CD14-positive monocyte (primary cell): ENCODE measurements around the gene SUMO3. TPM values are rescaled to one million over a fixed set of nuclear protein-coding genes. Genes with fewer than 3 reads are reported as not detected.
A peak's percentile ranks its signal among the peaks of the same experiment; 100 is the strongest.

ENCODE experiments used
- DNase-seq, 3 donors: peaks; one replicate each; pipeline ENCODE4 v3.0.0-alpha.2; 2011 to 2022
- H2AFZ ChIP-seq: 2 replicates; pipeline ENCODE4 v1.6.0; 2012; ENCODE audit warnings: mild to moderate bottlenecking, low read depth, low read length, inconsistent platforms; ENCODE audit not compliant: insufficient read depth, poor library complexity, severe bottlenecking
- H3K27ac ChIP-seq, 2 donors: 1 replicate in 1 of 2; 2 replicates in 1 of 2; pipeline ENCODE4 v1.5.1; 2012 to 2013; ENCODE audit warnings: low read length in 2 of 2, control low read depth in 1 of 2, inconsistent platforms in 1 of 2, low read depth in 1 of 2, mild to moderate bottlenecking in 1 of 2
- H3K27me3 ChIP-seq, 2 donors: one replicate each; pipeline versions ENCODE4 v1.6.0 to v1.6.1; 2011 to 2013; ENCODE audit warnings: low read length in 2 of 2; ENCODE audit not compliant: control insufficient read depth in 2 of 2, insufficient read depth in 2 of 2
- H3K36me3 ChIP-seq, 2 donors: replicated peaks in 1 of 2; 1 replicate in 1 of 2; 2 replicates in 1 of 2; pipeline versions ENCODE4 v1.5.1 to v1.6.1; 2012 to 2013; ENCODE audit warnings: low read length in 2 of 2, control low read depth in 1 of 2, inconsistent platforms in 1 of 2, mild to moderate bottlenecking in 1 of 2; ENCODE audit not compliant: insufficient read depth in 2 of 2, control insufficient read depth in 1 of 2
- H3K4me1 ChIP-seq, 2 donors: 1 replicate in 1 of 2; 2 replicates in 1 of 2; pipeline versions ENCODE4 v1.5.1 to v1.6.1; 2012 to 2013; ENCODE audit warnings: low read length in 2 of 2, control low read depth in 1 of 2, inconsistent platforms in 1 of 2, mild to moderate bottlenecking in 1 of 2, moderate library complexity in 1 of 2; ENCODE audit not compliant: insufficient read depth in 2 of 2, control insufficient read depth in 1 of 2
- H3K4me2 ChIP-seq: replicated peaks from 2 replicates; pipeline ENCODE3; 2012; ENCODE audit warnings: low read length, moderate library complexity, mild to moderate bottlenecking; ENCODE audit not compliant: poor library complexity, severe bottlenecking; ENCODE audit errors: extremely low read depth
- H3K4me3 ChIP-seq, 3 experiments: fragments of 200-600 bp in 1 of 3; sonication (generic) in 1 of 3; replicated peaks in 1 of 3; 1 replicate in 2 of 3; 2 replicates in 1 of 3; pipeline ENCODE4 v1.5.1; 2011 to 2013; ENCODE audit warnings: low read length in 3 of 3, mild to moderate bottlenecking in 3 of 3, control low read depth in 2 of 3, low read depth in 2 of 3, inconsistent platforms in 1 of 3, moderate library complexity in 1 of 3
- H3K79me2 ChIP-seq: 2 replicates; pipeline ENCODE4 v1.6.0; 2012; ENCODE audit warnings: mild to moderate bottlenecking, control low read depth, inconsistent platforms, low read length, moderate library complexity; ENCODE audit not compliant: insufficient read depth
- H3K9ac ChIP-seq: 2 replicates; pipeline ENCODE4 v1.6.0; 2017; ENCODE audit warnings: low read length, mild to moderate bottlenecking; ENCODE audit not compliant: insufficient read depth, poor library complexity, severe bottlenecking
- H3K9me3 ChIP-seq, 2 donors: replicated peaks in 1 of 2; 1 replicate in 1 of 2; 2 replicates in 1 of 2; pipeline versions ENCODE4 v1.5.1 to v1.6.1; 2012 to 2013; ENCODE audit warnings: low read length in 2 of 2, control low read depth in 1 of 2; ENCODE audit not compliant: control insufficient read depth in 1 of 2, insufficient read depth in 1 of 2
- H4K20me1 ChIP-seq: 2 replicates; pipeline ENCODE4 v1.6.0; 2012; ENCODE audit warnings: mild to moderate bottlenecking, low read length, control low read depth, moderate library complexity; ENCODE audit not compliant: insufficient read depth
- H3K27ac Mint-ChIP-seq, 7 donors: one replicate each; pipeline ENCODE4 v1.8.0; 2020; ENCODE audit warnings: mild to moderate bottlenecking in 7 of 7, mixed read lengths in 7 of 7, moderate library complexity in 6 of 7, inconsistent platforms in 2 of 7
- H3K27me3 Mint-ChIP-seq, 3 donors: one replicate each; pipeline ENCODE4 v1.8.0; 2021 to 2022; ENCODE audit warnings: low read depth in 3 of 3, mild to moderate bottlenecking in 3 of 3, mixed read lengths in 3 of 3, moderate library complexity in 3 of 3, inconsistent platforms in 1 of 3
- H3K36me3 Mint-ChIP-seq, 2 donors: one replicate each; pipeline ENCODE4 v1.8.0; 2020; ENCODE audit warnings: mixed read lengths in 2 of 2, inconsistent platforms in 1 of 2, mild to moderate bottlenecking in 1 of 2
- H3K4me1 Mint-ChIP-seq: one replicate; pipeline ENCODE4 v1.8.0; 2020; ENCODE audit warnings: mild to moderate bottlenecking, mixed read lengths
- H3K4me3 Mint-ChIP-seq, 2 donors: one replicate each; pipeline ENCODE4 v1.8.0; 2020; ENCODE audit warnings: mild to moderate bottlenecking in 2 of 2, mixed read lengths in 2 of 2, moderate library complexity in 1 of 2
- H3K9me3 Mint-ChIP-seq, 7 donors: one replicate each; pipeline ENCODE4 v1.8.0; 2020 to 2022; ENCODE audit warnings: mixed read lengths in 7 of 7, mild to moderate bottlenecking in 6 of 7, moderate library complexity in 6 of 7, inconsistent platforms in 2 of 7
- WGBS: methylation state at CpG from one replicate; pipeline ENCODE4 v1.1.5; 2013; ENCODE audit warnings: missing lambda C conversion rate; ENCODE audit not compliant: insufficient coverage; 5-methylcytosine and 5-hydroxymethylcytosine counted together
- intact Hi-C, 2 donors: fragments of 100-400 bp; cut with micrococcal nuclease; formaldehyde crosslinking; loops; one replicate each; pipeline versions ENCODE4 v1.15.0 to v1.15.1; 2023
- polyA plus RNA-seq, 3 donors: library from polyadenylated mRNA; depleted of rRNA in 1 of 3; unstranded in 2 of 3; stranded (reverse) in 1 of 3; fragments of 300-500 nt in 2 of 3; fragments of >200 nt in 1 of 3; fragmentation: Illumina TruSeq in 2 of 3; gene quantifications; 1 replicate in 2 of 3; 2 replicates in 1 of 3; pipeline ENCODE4 v1.2.3, GENCODE V29; 2012 to 2021
- TF ChIP-seq, protein P1 (sequence below): fragments of 200-600 bp; IDR thresholded peaks from one replicate; pipeline ENCODE4 v1.8.0; 2022; ENCODE audit warnings: antibody characterized with exemption, mild to moderate bottlenecking

The SUMO3 gene
- polyA plus RNA-seq, 3 donors: 70.9 to 112 (median 109) TPM

DNA sequence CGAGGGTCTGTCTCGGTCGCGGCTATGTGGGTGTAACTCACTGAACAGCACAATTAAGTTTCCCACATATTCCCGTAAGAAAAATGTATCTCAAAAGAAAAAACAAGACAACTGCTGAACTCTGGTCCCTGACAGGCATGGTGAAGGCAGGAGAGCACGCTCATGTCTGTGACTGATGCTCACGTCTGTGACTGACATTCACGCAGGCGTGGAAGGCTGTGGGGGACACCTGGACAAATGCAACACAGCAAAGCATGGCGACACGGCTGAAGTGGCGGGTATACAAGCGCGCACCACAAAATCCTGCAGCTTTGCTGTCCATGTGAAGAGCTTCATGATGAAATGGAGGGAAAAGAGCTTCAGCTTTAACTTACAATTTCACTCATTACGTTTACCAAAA lies 49.6 kb upstream of the SUMO3 start:
- no peaks in the 10 kb centered on the region for H3K9me3 ChIP-seq
- H2AFZ ChIP-seq: no peak overlapping the region
- Mint-ChIP-seq H3K36me3 (peaks cover 50% of the 10 kb centered on the region in 2 donors), H3K9me3 (peaks cover 0 to under 1% (median 0%) of the 10 kb centered on the region in 7 donors), H3K4me3 (no peak overlapping the region), H3K4me1 (peaks cover 82% of the 10 kb centered on the region), H3K27ac (peak overlapping the region in 3 of 7 donors; percentile 15 to 76 (median 56)), H3K27me3 (no peaks in the 10 kb centered on the region)
- TF ChIP-seq, protein P1, sequence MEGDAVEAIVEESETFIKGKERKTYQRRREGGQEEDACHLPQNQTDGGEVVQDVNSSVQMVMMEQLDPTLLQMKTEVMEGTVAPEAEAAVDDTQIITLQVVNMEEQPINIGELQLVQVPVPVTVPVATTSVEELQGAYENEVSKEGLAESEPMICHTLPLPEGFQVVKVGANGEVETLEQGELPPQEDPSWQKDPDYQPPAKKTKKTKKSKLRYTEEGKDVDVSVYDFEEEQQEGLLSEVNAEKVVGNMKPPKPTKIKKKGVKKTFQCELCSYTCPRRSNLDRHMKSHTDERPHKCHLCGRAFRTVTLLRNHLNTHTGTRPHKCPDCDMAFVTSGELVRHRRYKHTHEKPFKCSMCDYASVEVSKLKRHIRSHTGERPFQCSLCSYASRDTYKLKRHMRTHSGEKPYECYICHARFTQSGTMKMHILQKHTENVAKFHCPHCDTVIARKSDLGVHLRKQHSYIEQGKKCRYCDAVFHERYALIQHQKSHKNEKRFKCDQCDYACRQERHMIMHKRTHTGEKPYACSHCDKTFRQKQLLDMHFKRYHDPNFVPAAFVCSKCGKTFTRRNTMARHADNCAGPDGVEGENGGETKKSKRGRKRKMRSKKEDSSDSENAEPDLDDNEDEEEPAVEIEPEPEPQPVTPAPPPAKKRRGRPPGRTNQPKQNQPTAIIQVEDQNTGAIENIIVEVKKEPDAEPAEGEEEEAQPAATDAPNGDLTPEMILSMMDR: no peak
- intact Hi-C loops: loop anchor here in 1 of 2 donors (5.0 kb wide), 1 partner anchor 65 kb away; the partner anchor contains the start of gene UBE2G2
- no peak overlapping the region for H3K4me3 ChIP-seq
- H3K4me1 ChIP-seq: peaks cover 74 to 75% of the 10 kb centered on the region in 2 donors
- no peak for DNase-seq
- H3K27ac ChIP-seq: no peak overlapping the region
- H3K27me3 ChIP-seq: no peaks in the 10 kb centered on the region
- peaks cover 18 to 43% of the 10 kb centered on the region in 2 donors for H3K36me3 ChIP-seq
- WGBS: 94% methylated on average over 8 of the region's 15 CpGs
- no peak overlapping the region for H3K4me2 ChIP-seq
- H3K9ac ChIP-seq: no peak overlapping the region
- peaks cover 100% of the 10 kb centered on the region for H3K79me2 ChIP-seq
- H4K20me1 ChIP-seq: peaks cover 100% of the 10 kb centered on the region

DNA sequence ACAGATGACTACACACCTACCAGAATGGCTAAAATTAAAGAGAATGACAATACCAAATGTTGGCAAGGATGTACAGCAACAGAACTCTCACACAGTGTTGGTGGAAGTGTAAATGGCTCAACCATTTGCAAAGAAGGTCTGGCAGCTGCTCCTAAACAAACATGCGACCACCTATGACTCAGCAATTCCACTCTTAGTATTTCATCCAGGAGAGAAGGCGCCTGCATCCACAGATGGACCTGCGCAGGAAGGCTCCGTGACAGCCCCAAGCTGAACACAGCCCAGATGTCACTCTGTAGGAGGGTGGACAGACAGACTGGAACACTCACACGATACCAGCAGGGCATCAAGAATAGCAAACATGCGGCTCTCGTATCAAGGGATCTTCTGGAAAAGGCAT lies 48.9 kb upstream of the SUMO3 start:
- H3K27ac ChIP-seq: peak overlapping the region in 1 of 2 donors; percentile 74
- no peaks in the 10 kb centered on the region for H3K9me3 ChIP-seq
- Mint-ChIP-seq H3K27me3 (no peaks in the 10 kb centered on the region), H3K4me1 (peaks cover 76% of the 10 kb centered on the region), H3K27ac (peak overlapping the region in 6 of 7 donors; percentile 1 to 87 (median 77)), H3K4me3 (no peak overlapping the region), H3K36me3 (peaks cover 53 to 57% of the 10 kb centered on the region in 2 donors), H3K9me3 (no peaks in the 10 kb centered on the region)
- H3K27me3 ChIP-seq: no peaks in the 10 kb centered on the region
- no peak overlapping the region for H3K9ac ChIP-seq
- intact Hi-C loops: loop anchor here in 1 of 2 donors (5.0 kb wide), 1 partner anchor 64 kb away; the partner anchor contains the start of gene UBE2G2
- peaks cover 68% of the 10 kb centered on the region in 2 donors for H3K4me1 ChIP-seq
- H3K36me3 ChIP-seq: peaks cover 21 to 49% of the 10 kb centered on the region in 2 donors
- no peak overlapping the region for H2AFZ ChIP-seq
- DNase-seq: no peak
- TF ChIP-seq, protein P1: no peak
- H3K79me2 ChIP-seq: peaks cover 100% of the 10 kb centered on the region
- H4K20me1 ChIP-seq: peaks cover 100% of the 10 kb centered on the region
- no peak overlapping the region for H3K4me3 ChIP-seq
- 69% methylated on average over 3 of the region's 7 CpGs for WGBS
- H3K4me2 ChIP-seq: no peak overlapping the region
